ENCODE measurements around the gene BIRC3.

BIRC3 gene

GRCh38 chr11:102375720-102376399 lies 58.6 kb downstream of the BIRC3 start:
- DNase-seq (ENCODE audit: low spot score) = no peak

DNA sequence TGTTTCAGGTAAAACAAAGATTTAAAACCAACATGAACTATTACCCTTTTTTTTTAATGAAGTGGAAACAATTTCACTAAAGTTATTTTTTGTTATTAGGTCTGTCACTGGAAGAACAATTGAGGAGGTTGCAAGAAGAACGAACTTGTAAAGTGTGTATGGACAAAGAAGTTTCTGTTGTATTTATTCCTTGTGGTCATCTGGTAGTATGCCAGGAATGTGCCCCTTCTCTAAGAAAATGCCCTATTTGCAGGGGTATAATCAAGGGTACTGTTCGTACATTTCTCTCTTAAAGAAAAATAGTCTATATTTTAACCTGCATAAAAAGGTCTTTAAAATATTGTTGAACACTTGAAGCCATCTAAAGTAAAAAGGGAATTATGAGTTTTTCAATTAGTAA lies 60.6 kb downstream of the BIRC3 start:
- DNase-seq (ENCODE audit: low spot score) = no peak

DNA sequence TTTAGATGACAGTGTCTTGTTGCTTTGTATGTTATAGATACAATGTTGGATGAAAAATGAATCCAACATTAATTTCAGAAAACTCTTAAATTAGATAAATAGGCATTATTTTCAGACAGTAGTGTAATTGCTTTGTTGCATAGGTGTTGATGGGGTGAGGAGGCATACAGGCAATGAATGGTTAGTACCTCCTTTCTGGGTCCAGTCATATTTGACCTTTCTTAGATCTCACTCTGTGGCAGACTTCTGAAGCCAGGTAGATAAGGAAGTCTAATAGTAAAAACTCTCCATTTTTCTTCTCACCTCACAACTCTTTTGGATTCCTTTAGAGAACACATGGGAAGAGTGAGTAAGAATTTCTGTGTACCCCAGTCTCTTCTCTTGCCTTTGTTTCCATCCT lies 61.5 kb downstream of the BIRC3 start:
- no peak for DNase-seq (ENCODE audit: low spot score)

DNA sequence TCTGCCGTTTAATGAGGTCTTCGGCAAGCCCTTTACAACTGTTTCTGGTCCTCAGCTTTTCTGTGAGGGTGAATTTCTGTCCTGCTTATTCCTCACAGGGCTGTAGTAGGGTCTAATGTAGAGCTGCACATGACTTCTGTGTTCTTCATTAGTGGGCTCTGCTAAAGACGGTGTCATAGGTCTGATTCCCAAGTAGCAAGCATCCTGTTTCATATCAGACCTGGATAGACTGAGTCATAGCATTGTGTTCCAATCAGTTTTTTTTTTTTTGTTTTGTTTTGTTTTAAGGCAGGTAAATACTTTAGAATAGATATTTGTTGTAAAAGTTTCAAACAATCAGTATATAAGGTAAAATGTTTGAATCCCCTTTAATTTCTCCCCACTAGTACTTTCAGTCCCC lies 65.1 kb downstream of the BIRC3 start:
- DNase-seq (ENCODE audit: low spot score) = no peak

- no peak for DNase-seq (ENCODE audit: low spot score)
These were observed 66.6 kb downstream of the BIRC3 start for GRCh38 chr11:102383839-102384238.

GRCh38 chr11:102384419-102385079 lies 67.3 kb downstream of the BIRC3 start:
- no peak for DNase-seq (ENCODE audit: low spot score)

GRCh38 chr11:102385085-102386007 lies 68.1 kb downstream of the BIRC3 start:
- no peak for DNase-seq (ENCODE audit: low spot score)

GRCh38 chr11:102386136-102386734 lies 69.0 kb downstream of the BIRC3 start:
- no peak for DNase-seq (ENCODE audit: low spot score)

DNA sequence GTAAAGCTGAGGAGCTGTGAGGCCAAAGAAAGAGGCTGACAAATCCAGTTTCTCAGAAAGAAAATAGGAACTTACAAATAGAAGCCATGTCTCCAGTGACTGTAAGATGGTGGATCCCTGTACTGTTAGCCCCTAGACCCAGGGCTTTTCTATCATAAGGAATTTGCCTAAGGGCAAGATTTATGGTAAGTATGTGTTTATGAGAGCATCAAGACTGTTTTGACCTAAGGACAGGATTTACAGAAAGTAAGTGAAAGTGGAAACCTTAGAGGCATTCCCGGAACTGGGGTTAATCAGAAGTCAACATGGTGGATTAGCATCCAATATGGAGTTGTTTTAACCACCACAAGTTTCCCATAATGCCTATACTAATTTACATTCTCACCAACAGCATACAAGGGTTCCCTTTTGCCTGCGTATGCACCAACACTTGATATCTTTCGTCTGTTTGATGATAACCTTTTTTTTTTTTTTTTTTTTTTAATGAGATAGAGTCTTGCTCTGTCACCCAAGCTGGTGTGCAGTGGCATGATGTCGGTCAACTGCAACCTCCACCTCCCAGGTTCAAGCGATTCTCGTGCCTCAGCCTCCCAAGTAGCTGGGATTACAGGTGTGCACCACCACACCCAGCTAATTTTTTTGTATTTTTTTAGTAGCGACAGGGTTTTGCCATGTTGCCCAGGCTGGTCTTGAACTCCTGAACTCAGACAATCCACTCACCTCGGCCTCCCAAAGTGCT lies 69.9 kb downstream of the BIRC3 start:
- no peak for DNase-seq (ENCODE audit: low spot score)
